AG04449 (cell line): ENCODE measurements around the gene SLC39A5.
"Not testable (repeated sequence)": the region's sequence is repeated elsewhere in the genome, so short reads cannot be mapped to it uniquely, and the experiment has no call there.

Source experiments
- CTCF ChIA-PET: fragments of 350-600 bp; formaldehyde crosslinking; extraction: SDS; loops from one replicate; lab custom pipeline; 2021; ENCODE audit warnings: antibody characterized with exemption; lab: Yijun Ruan, JAX
- POLR2A ChIA-PET: fragments of 400-600, 350-600 bp; formaldehyde crosslinking; extraction: SDS; loops from one replicate; lab custom pipeline; 2020; ENCODE audit warnings: antibody characterized with exemption, inconsistent platforms; lab: Yijun Ruan, JAX
- DNase-seq: peaks from one replicate; pipeline ENCODE4 v3.0.0-alpha.2; 2010; ENCODE audit warnings: low read depth, low spot score
- H3K4me3 ChIP-seq: 2 replicates; pipeline ENCODE4 v1.5.1; 2011; ENCODE audit warnings: low read depth, mild to moderate bottlenecking, control low read depth, low read length
- CTCF ChIP-seq: IDR thresholded peaks from one replicate; pipeline ENCODE4 v1.5.1; 2011; ENCODE audit warnings: mild to moderate bottlenecking, moderate library complexity, low read length, control low read depth, inconsistent platforms; ENCODE audit not compliant: insufficient read depth; ENCODE audit errors: missing control alignments

Gene SLC39A5

GRCh38 chr12:56189918-56190694, 39.7 kb upstream of the SLC39A5 start:
- no peak for DNase-seq
- ChIA-PET POLR2A (interaction anchor here (0.8 to 3.2 kb wide), 10 partner anchors 9 to 159 kb away, joined by 3 to 32 read pairs (median 7); partner anchors contain the start of genes COQ10A, ESYT1, MYL6 and RNF41), CTCF (interaction anchor here (0.7 to 7.4 kb wide), 60 partner anchors 9 to 451 kb away, joined by 3 to 311 read pairs (median 6); partner anchors contain the start of genes ANKRD52, CNPY2, CS and ESYT1)
- H3K4me3 ChIP-seq, result peak overlapping the region; percentile 82
- TF ChIP-seq CTCF, result no peak

DNA sequence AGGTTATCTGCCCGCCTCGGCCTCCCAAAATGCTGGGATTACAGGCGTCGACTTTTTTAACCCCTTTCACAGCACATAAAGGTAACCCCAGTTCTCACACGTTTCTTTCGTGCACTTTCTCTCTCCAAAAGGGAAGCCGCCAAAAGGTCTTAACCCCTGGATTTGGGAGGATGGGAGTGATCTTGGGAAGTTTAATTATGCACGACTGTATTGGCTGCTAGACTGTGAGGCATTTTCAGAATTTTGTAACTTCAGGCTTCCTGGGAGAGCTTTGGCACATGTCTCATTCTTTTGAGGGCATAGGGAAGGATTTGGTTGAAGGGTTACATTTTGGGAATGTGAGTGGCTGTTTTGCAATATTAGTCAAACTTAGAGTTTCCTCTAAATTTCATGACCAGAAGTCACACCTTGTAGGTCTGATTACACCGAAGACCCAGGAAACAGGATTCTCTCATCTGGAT, 39.1 kb upstream of the SLC39A5 start:
- POLR2A ChIA-PET, result interaction anchor here (2.0 to 2.8 kb wide), 2 partner anchors 31 to 73 kb away, joined by 24 to 32 read pairs; partner anchors contain the start of genes RNF41, RPL41 and ZC3H10
- H3K4me3 ChIP-seq, result peak overlapping the region; percentile 82
- DNase-seq, result no peak
- CTCF ChIA-PET, result interaction anchor here (1.0 to 7.4 kb wide), 18 partner anchors 10 to 452 kb away, joined by 3 to 311 read pairs (median 20); partner anchors contain the start of genes ANKRD52, ESYT1, RNF41 and ZC3H10
- TF ChIP-seq CTCF, result no peak

GRCh38 chr12:56192582-56192981, 37.3 kb upstream of the SLC39A5 start:
- DNase-seq, result no peak
- POLR2A ChIA-PET, result no interaction called here
- CTCF ChIA-PET, result interaction anchor here (0.6 to 7.4 kb wide), 17 partner anchors 9 to 271 kb away, joined by 3 to 311 read pairs (median 8); partner anchors contain the start of genes ANKRD52, ESYT1, RNF41 and ZC3H10
- no peak for TF ChIP-seq CTCF
- no peak overlapping the region for H3K4me3 ChIP-seq

- ChIA-PET POLR2A (no interaction called here), CTCF (interaction anchor here (0.6 to 7.4 kb wide), 22 partner anchors 9 to 271 kb away, joined by 3 to 311 read pairs (median 8); partner anchors contain the start of genes ANKRD52, COQ10A, ESYT1 and RNF41)
- peak; percentile 59 for TF ChIP-seq CTCF
- H3K4me3 ChIP-seq, result no peak overlapping the region
- peak; percentile 45 for DNase-seq
Measured at GRCh38 chr12:56193025-56193578, 36.7 kb upstream of the SLC39A5 start.

GRCh38 chr12:56196818-56197550, 32.9 kb upstream of the SLC39A5 start:
- CTCF ChIA-PET, result interaction anchor here (1.2 to 5.0 kb wide), 4 partner anchors 10 to 295 kb away, joined by 3 to 58 read pairs (median 11); partner anchors contain the start of genes ANKRD52 and RNF41

More at GRCh38 chr12:56196818-56197550, 32.9 kb upstream of the SLC39A5 start:
- DNase-seq, result peak; percentile 95
- POLR2A ChIA-PET, result interaction anchor here (0.6 to 3.1 kb wide), 11 partner anchors 9 to 163 kb away, joined by 3 to 49 read pairs (median 4); partner anchors contain the start of genes ANKRD52, COQ10A, ESYT1 and RNF41
- H3K4me3 ChIP-seq, result not testable (repeated sequence)
